Caco-2 (cell line): ENCODE data around the gene PIMREG. TPM values are rescaled to one million over a fixed set of nuclear protein-coding genes. Genes with fewer than 3 reads are reported as not detected.

ENCODE experiments used
- BruUV-seq: library from RNA; stranded (reverse); fragments of 400-500 nt; replicated peaks from 2 replicates; lab custom pipeline; 2021; lab: Mats Ljungman, UMichigan
- CTCF ChIA-PET: fragments of 300-600 bp; sonication (Branson Sonifier 250); formaldehyde crosslinking; loops from one replicate; lab custom pipeline; 2022; ENCODE audit warnings: antibody characterized with exemption; lab: Charles Lee
- POLR2A ChIA-PET: fragments of 300-600 bp; sonication (Branson Sonifier 250); formaldehyde crosslinking; loops from one replicate; lab custom pipeline; 2022; ENCODE audit warnings: antibody characterized with exemption; lab: Charles Lee
- DNase-seq, 2 experiments: peaks; one replicate each; pipeline versions ENCODE4 v3.0.0 to v3.0.0-alpha.2; 2020 to 2022
- H3K27me3 ChIP-seq: replicated peaks from 2 replicates; pipeline ENCODE4 v1.6.0; 2011; ENCODE audit warnings: low read length; ENCODE audit not compliant: control insufficient read depth, insufficient read depth
- H3K36me3 ChIP-seq: 2 replicates; pipeline ENCODE4 v1.5.1; 2011; ENCODE audit warnings: low read length; ENCODE audit not compliant: control insufficient read depth, insufficient read depth
- H3K4me1 ChIP-seq: fragments of 250-450 bp; sonication (Bioruptor Pico); 2 replicates; pipeline ENCODE4 v1.5.1; 2020; ENCODE audit warnings: mild to moderate bottlenecking
- H3K4me3 ChIP-seq: 2 replicates; pipeline ENCODE4 v1.5.1; 2011; ENCODE audit warnings: low read depth, mild to moderate bottlenecking, control low read depth, low read length
- H3K9me3 ChIP-seq: fragments of 250-450 bp; sonication (Bioruptor Pico); 2 replicates; pipeline ENCODE4 v1.5.1; 2020; ENCODE audit warnings: mild to moderate bottlenecking, moderate library complexity
- H3K27ac Mint-ChIP-seq: one replicate; pipeline ENCODE4 v1.8.0; 2022; ENCODE audit warnings: mixed read lengths; ENCODE audit not compliant: unreplicated experiment
- H3K27me3 Mint-ChIP-seq: one replicate; pipeline ENCODE4 v1.8.0; 2022; ENCODE audit warnings: mixed read lengths; ENCODE audit not compliant: insufficient read depth, unreplicated experiment
- H3K36me3 Mint-ChIP-seq: one replicate; pipeline ENCODE4 v1.8.0; 2022; ENCODE audit warnings: mild to moderate bottlenecking, mixed read lengths; ENCODE audit not compliant: insufficient read depth, unreplicated experiment
- H3K4me1 Mint-ChIP-seq: one replicate; pipeline ENCODE4 v1.8.0; 2022; ENCODE audit warnings: low read depth, mixed read lengths; ENCODE audit not compliant: unreplicated experiment
- H3K4me3 Mint-ChIP-seq: one replicate; pipeline ENCODE4 v1.8.0; 2022; ENCODE audit warnings: mild to moderate bottlenecking, moderate library complexity, mixed read lengths; ENCODE audit not compliant: unreplicated experiment
- H3K9me3 Mint-ChIP-seq: one replicate; pipeline ENCODE4 v1.8.0; 2022; ENCODE audit warnings: mixed read lengths; ENCODE audit not compliant: unreplicated experiment
- CTCF ChIP-seq, 2 experiments: fragments of 200-600 bp in 1 of 2; IDR thresholded peaks; 1 replicate in 1 of 2; 2 replicates in 1 of 2; pipeline versions ENCODE4 v1.5.1 to v1.8.0; 2011 to 2022; ENCODE audit warnings: antibody characterized with exemption in 1 of 2, control low read depth in 1 of 2, inconsistent platforms in 1 of 2, low read depth in 1 of 2, low read length in 1 of 2, mild to moderate bottlenecking in 1 of 2, moderate library complexity in 1 of 2; ENCODE audit not compliant: insufficient read depth in 1 of 2, severe bottlenecking in 1 of 2, unreplicated experiment in 1 of 2
- intact Hi-C: fragments of 100-400 bp; cut with micrococcal nuclease; formaldehyde crosslinking; loops from one replicate; pipeline ENCODE4 v1.10.0; 2022; ENCODE audit not compliant: unreplicated experiment
- total RNA-seq: library from RNA; stranded (reverse); gene quantifications from 2 replicates; pipeline ENCODE4 v1.2.3, GENCODE V29; 2022

Gene PIMREG
- total RNA-seq, 1 experiment from 2014 or later: 15.8 TPM

- H3K36me3 Mint-ChIP-seq: no peaks in the 10 kb centered on the region
- H3K4me3 ChIP-seq: no peak overlapping the region
- DNase-seq: no peak
- no peaks in the 10 kb centered on the region for H3K4me1 Mint-ChIP-seq
- H3K36me3 ChIP-seq: no peaks in the 10 kb centered on the region
- BruUV-seq: no TSS peak
- no peaks in the 10 kb centered on the region for H3K4me1 ChIP-seq
- ChIA-PET CTCF (interaction anchor here (1.0 kb wide), 1 partner anchor 13 kb away, joined by 3 read pairs; no protein-coding TSS in a partner anchor), POLR2A (no interaction called here)
- H3K9me3 ChIP-seq: no peaks in the 10 kb centered on the region
- H3K27me3 ChIP-seq: no peaks in the 10 kb centered on the region
- H3K27ac Mint-ChIP-seq: no peak overlapping the region
- no peaks in the 10 kb centered on the region for H3K9me3 Mint-ChIP-seq
- H3K4me3 Mint-ChIP-seq: no peak overlapping the region
- no peak for TF ChIP-seq CTCF (IDR thresholded peaks at IDR 0.05; ENCODE audit: insufficient read depth in 1 of 2, low read depth in 1 of 2, low read length in 1 of 2, severe bottlenecking in 1 of 2, unreplicated experiment in 1 of 2)
- H3K27me3 Mint-ChIP-seq: no peaks in the 10 kb centered on the region
- intact Hi-C loops: loop anchor here (5.0 kb wide), 2 partner anchors 145 to 835 kb away; no protein-coding TSS in a partner anchor
Observed at GRCh38 chr17:6422654-6423241, 21.5 kb upstream of the PIMREG start.

GRCh38 chr17:6423931-6424330 lies 20.3 kb upstream of the PIMREG start:
- Mint-ChIP-seq H3K36me3 (no peaks in the 10 kb centered on the region), H3K27me3 (no peaks in the 10 kb centered on the region), H3K9me3 (no peaks in the 10 kb centered on the region), H3K27ac (no peak overlapping the region), H3K4me1 (no peaks in the 10 kb centered on the region), H3K4me3 (no peak overlapping the region)
- Histone ChIP-seq H3K27me3 (no peaks in the 10 kb centered on the region), H3K36me3 (no peaks in the 10 kb centered on the region), H3K9me3 (no peaks in the 10 kb centered on the region), H3K4me3 (no peak overlapping the region), H3K4me1 (no peaks in the 10 kb centered on the region)
- no peak for TF ChIP-seq CTCF (IDR thresholded peaks at IDR 0.05; ENCODE audit: insufficient read depth in 1 of 2, low read depth in 1 of 2, low read length in 1 of 2, severe bottlenecking in 1 of 2, unreplicated experiment in 1 of 2)
- DNase-seq: no peak
- BruUV-seq: no TSS peak
- ChIA-PET CTCF (interaction anchor here (0.7 kb wide), 1 partner anchor 437 kb away, joined by 3 read pairs; no protein-coding TSS in a partner anchor), POLR2A (interaction anchor here (0.5 kb wide), 1 partner anchor 14 kb away, joined by 6 read pairs; no protein-coding TSS in a partner anchor)
- intact Hi-C loops: loop anchor here (5.0 kb wide), 2 partner anchors 147 to 837 kb away; no protein-coding TSS in a partner anchor

GRCh38 chr17:6425407-6425806 lies 18.8 kb upstream of the PIMREG start:
- H3K27me3 ChIP-seq: no peaks in the 10 kb centered on the region
- peaks cover 10% of the 10 kb centered on the region for H3K9me3 Mint-ChIP-seq
- CTCF ChIA-PET: no interaction called here
- H3K4me1 Mint-ChIP-seq: no peaks in the 10 kb centered on the region
- no peaks in the 10 kb centered on the region for H3K4me1 ChIP-seq
- H3K27me3 Mint-ChIP-seq: no peaks in the 10 kb centered on the region
- no peaks in the 10 kb centered on the region for H3K36me3 Mint-ChIP-seq
- no peaks in the 10 kb centered on the region for H3K36me3 ChIP-seq
- H3K4me3 ChIP-seq: no peak overlapping the region
- no peak overlapping the region for H3K4me3 Mint-ChIP-seq
- H3K9me3 ChIP-seq: no peaks in the 10 kb centered on the region
- no peak for DNase-seq
- no peak overlapping the region for H3K27ac Mint-ChIP-seq
- no TSS peak for BruUV-seq
- POLR2A ChIA-PET: no interaction called here
- TF ChIP-seq CTCF (IDR thresholded peaks at IDR 0.05; ENCODE audit: insufficient read depth in 1 of 2, low read depth in 1 of 2, low read length in 1 of 2, severe bottlenecking in 1 of 2, unreplicated experiment in 1 of 2): no peak
- intact Hi-C loops: no loop called here
